GM12878 (cell line): Measurements from ENCODE around the gene EIF5A. TPM values are rescaled to one million over a fixed set of nuclear protein-coding genes. Genes with fewer than 3 reads are reported as not detected.

Experiments
- ATAC-seq: fragments of 200-7000 bp; cut with Tn5 transposase; 3 replicates; pipeline ENCODE4 v1.9.1; 2020; ENCODE audit warnings: mild to moderate bottlenecking, moderate library complexity
- BruUV-seq: library from RNA; stranded (reverse); fragments of 400-500 nt; replicated peaks from 2 replicates; lab custom pipeline; 2021; lab: Mats Ljungman, UMichigan
- CTCF ChIA-PET: fragments of 300-600 bp; sonication (Branson Sonifier 250); formaldehyde crosslinking; extraction: SDS; loops from one replicate; lab custom pipeline; 2021; ENCODE audit warnings: inconsistent platforms; lab: Yijun Ruan, JAX
- POLR2A ChIA-PET: fragments of 350-600 bp; formaldehyde crosslinking; extraction: SDS; loops from one replicate; lab custom pipeline; 2021; ENCODE audit warnings: inconsistent platforms; lab: Charles Lee
- RAD21 ChIA-PET: fragments of 300-600 bp; sonication (Branson Sonifier 250); formaldehyde crosslinking; loops from one replicate; lab custom pipeline; 2023; ENCODE audit warnings: antibody characterized with exemption; ENCODE audit not compliant: unreplicated experiment; lab: Charles Lee
- SMC1A ChIA-PET: fragments of 300-600 bp; sonication (Branson Sonifier 250); formaldehyde crosslinking; loops from one replicate; lab custom pipeline; 2023; ENCODE audit not compliant: unreplicated experiment, uncharacterized antibody; lab: Charles Lee
- DNase-seq: peaks from one replicate; pipeline ENCODE4 v3.0.0-alpha.2; 2011; ENCODE audit warnings: low read depth, low spot score
- FAIRE-seq: peaks from 3 replicates; lab custom pipeline; 2011; peaks lifted over from hg19 to GRCh38; lab: Jason Lieb, UNC
- H2AFZ ChIP-seq: 2 replicates; pipeline ENCODE4 v1.6.0; 2011; ENCODE audit warnings: low read depth, low read length, control low read depth; ENCODE audit not compliant: control insufficient read depth
- H3K27ac ChIP-seq: 2 replicates; pipeline ENCODE4 v1.5.1; 2011; ENCODE audit warnings: control low read depth; ENCODE audit not compliant: control insufficient read depth, insufficient read depth
- H3K27me3 ChIP-seq, 2 experiments: replicated peaks in 1 of 2; 2 replicates each; pipeline versions ENCODE4 v1.6.0 to v1.6.1; 2011; ENCODE audit warnings: low read length in 1 of 2; ENCODE audit not compliant: control insufficient read depth in 2 of 2, insufficient read depth in 2 of 2
- H3K36me3 ChIP-seq, 2 experiments: 2 replicates each; pipeline ENCODE4 v1.5.1; 2011; ENCODE audit warnings: low read length in 1 of 2; ENCODE audit not compliant: control insufficient read depth in 2 of 2, insufficient read depth in 2 of 2
- H3K4me1 ChIP-seq: 2 replicates; pipeline ENCODE4 v1.6.1; 2011; ENCODE audit warnings: mild to moderate bottlenecking, low read length, moderate library complexity, mixed read lengths; ENCODE audit not compliant: control insufficient read depth, insufficient read depth
- H3K4me2 ChIP-seq: 2 replicates; pipeline ENCODE4 v1.6.0; 2011; ENCODE audit warnings: control low read depth; ENCODE audit not compliant: control insufficient read depth, insufficient read depth
- H3K4me3 ChIP-seq: fragments of 200-600 bp; sonication (generic); 2 replicates; pipeline ENCODE4 v1.5.1; 2016
- H3K79me2 ChIP-seq: 2 replicates; pipeline ENCODE4 v1.6.0; 2011; ENCODE audit warnings: low read length; ENCODE audit not compliant: control insufficient read depth, insufficient read depth
- H3K9ac ChIP-seq: 2 replicates; pipeline ENCODE4 v1.8.0; 2011; ENCODE audit warnings: low read length, control low read depth, mixed read lengths; ENCODE audit not compliant: control insufficient read depth, insufficient read depth
- H3K9me3 ChIP-seq: replicated peaks from 3 replicates; pipeline ENCODE4 v1.5.1; 2011; ENCODE audit warnings: mild to moderate bottlenecking, low read length; ENCODE audit not compliant: control insufficient read depth, insufficient read depth
- H4K20me1 ChIP-seq: 2 replicates; pipeline ENCODE4 v1.6.0; 2011; ENCODE audit not compliant: control insufficient read depth, insufficient read depth
- ETV6 ChIP-seq, 2 experiments: fragments of 450-650 bp in 1 of 2; IDR thresholded peaks in 1 of 2; conservative IDR thresholded peaks in 1 of 2; 2 replicates each; pipeline ENCODE4 v1.6.1; 2014; ENCODE audit warnings: antibody characterized with exemption in 1 of 2, borderline replicate concordance in 1 of 2, low read depth in 1 of 2, mild to moderate bottlenecking in 1 of 2, moderate library complexity in 1 of 2
- MTA3 ChIP-seq: IDR thresholded peaks from 2 replicates; pipeline ENCODE4 v1.6.1; 2012; ENCODE audit warnings: low read length, inconsistent platforms, borderline replicate concordance
- NFXL1 ChIP-seq: fragments of 450-650 bp; IDR thresholded peaks from 2 replicates; pipeline ENCODE4 v1.6.1; 2017; ENCODE audit warnings: antibody characterized with exemption, mild to moderate bottlenecking, borderline replicate concordance
- NR2F1 ChIP-seq: fragments of 450-650 bp; conservative IDR thresholded peaks from 2 replicates; pipeline ENCODE4 v1.6.1; 2017; ENCODE audit warnings: mild to moderate bottlenecking
- RAD51 ChIP-seq: fragments of 450-650 bp; IDR thresholded peaks from 2 replicates; pipeline ENCODE4 v1.6.1; 2016; ENCODE audit warnings: moderate library complexity, mild to moderate bottlenecking, inconsistent platforms
- RB1 ChIP-seq: fragments of 450-650 bp; formaldehyde crosslinking; IDR thresholded peaks from 2 replicates; pipeline ENCODE4 v1.6.1; 2017; ENCODE audit warnings: mild to moderate bottlenecking, borderline replicate concordance
- RCOR1 ChIP-seq: conservative IDR thresholded peaks from 2 replicates; pipeline ENCODE4 v1.6.1; 2012; ENCODE audit warnings: low read depth, low read length, improper control_type of control experiment
- SIX5 ChIP-seq: IDR thresholded peaks from 2 replicates; pipeline ENCODE4 v1.6.1; 2011; ENCODE audit warnings: mild to moderate bottlenecking, low read depth, low read length, moderate library complexity; ENCODE audit not compliant: severe bottlenecking
- SRF ChIP-seq, 2 experiments: IDR thresholded peaks; 2 replicates each; pipeline ENCODE4 v1.6.1; 2011; ENCODE audit warnings: low read depth in 2 of 2, low read length in 2 of 2, mild to moderate bottlenecking in 1 of 2, moderate library complexity in 1 of 2
- ZSCAN29 ChIP-seq: fragments of 450-650 bp; IDR thresholded peaks from 2 replicates; pipeline ENCODE4 v1.6.1; 2017; ENCODE audit warnings: mild to moderate bottlenecking, moderate library complexity
- WGBS: methylation state at CpG from one replicate; pipeline ENCODE4 v1.1.6; 2016; ENCODE audit warnings: low lambda C conversion rate; ENCODE audit not compliant: insufficient replicate concordance, insufficient coverage; ENCODE audit errors: missing lambda C conversion rate; 5-methylcytosine and 5-hydroxymethylcytosine counted together
- in situ Hi-C: fragments of 300-500 bp; cut with MboI; formaldehyde crosslinking; loops from 9 replicates; pipeline ENCODE4 v1.14.3; 2018; ENCODE audit warnings: mixed read lengths
- intact Hi-C: fragments of 100-400 bp; cut with micrococcal nuclease; formaldehyde crosslinking; loops from one replicate; pipeline ENCODE4 v1.14.2; 2022; ENCODE audit not compliant: unreplicated experiment
- polyA plus RNA-seq, 11 experiments: library from polyadenylated mRNA; depleted of rRNA in 4 of 11; unstranded in 6 of 11; stranded (reverse) in 5 of 11; fragments of >200 nt; fragmentation: Nextera tagmentation in 4 of 11; fragmentation: Illumina TruSeq in 1 of 11; extraction: Ambion mirVana in 4 of 11; extraction: Trizol in 1 of 11; gene quantifications; 1 replicate in 1 of 11; 2 replicates in 10 of 11; pipeline versions ENCODE4 v1.2.1 to v1.2.3, GENCODE V29; 2011 to 2016; ENCODE audit warnings: inconsistent platforms in 2 of 11, missing spikeins in 2 of 11, low read depth in 1 of 11
- total RNA-seq, 4 experiments: library from RNA; depleted of rRNA in 3 of 4; stranded (reverse); fragments of >200 nt in 3 of 4; fragmentation: Illumina TruSeq in 1 of 4; extraction: Trizol in 1 of 4; gene quantifications; 2 replicates each; pipeline versions ENCODE4 v1.2.1 to v1.2.3, GENCODE V29; 2013 to 2021
- TF ChIP-seq, protein P1 (sequence below): IDR thresholded peaks from 2 replicates; pipeline ENCODE4 v1.6.1; 2011; ENCODE audit warnings: borderline replicate concordance, low read depth, mild to moderate bottlenecking, moderate library complexity, low read length; ENCODE audit not compliant: insufficient read depth, poor library complexity, severe bottlenecking
- TF ChIP-seq, protein P2 (sequence below): fragments of 450-650 bp; IDR thresholded peaks from 2 replicates; pipeline ENCODE4 v1.6.1; 2017; ENCODE audit warnings: mild to moderate bottlenecking
- TF ChIP-seq, protein P3 (sequence below): IDR thresholded peaks from 2 replicates; pipeline ENCODE4 v1.6.1; 2012; ENCODE audit warnings: low read depth, low read length, improper control_type of control experiment

EIF5A gene
- total and polyA plus RNA-seq, 10 of the 15 experiments (the other 5 are each of a cell fraction or from before 2014, with no cell fraction given) = 26.5 to 1,792 (median 944) TPM

DNA sequence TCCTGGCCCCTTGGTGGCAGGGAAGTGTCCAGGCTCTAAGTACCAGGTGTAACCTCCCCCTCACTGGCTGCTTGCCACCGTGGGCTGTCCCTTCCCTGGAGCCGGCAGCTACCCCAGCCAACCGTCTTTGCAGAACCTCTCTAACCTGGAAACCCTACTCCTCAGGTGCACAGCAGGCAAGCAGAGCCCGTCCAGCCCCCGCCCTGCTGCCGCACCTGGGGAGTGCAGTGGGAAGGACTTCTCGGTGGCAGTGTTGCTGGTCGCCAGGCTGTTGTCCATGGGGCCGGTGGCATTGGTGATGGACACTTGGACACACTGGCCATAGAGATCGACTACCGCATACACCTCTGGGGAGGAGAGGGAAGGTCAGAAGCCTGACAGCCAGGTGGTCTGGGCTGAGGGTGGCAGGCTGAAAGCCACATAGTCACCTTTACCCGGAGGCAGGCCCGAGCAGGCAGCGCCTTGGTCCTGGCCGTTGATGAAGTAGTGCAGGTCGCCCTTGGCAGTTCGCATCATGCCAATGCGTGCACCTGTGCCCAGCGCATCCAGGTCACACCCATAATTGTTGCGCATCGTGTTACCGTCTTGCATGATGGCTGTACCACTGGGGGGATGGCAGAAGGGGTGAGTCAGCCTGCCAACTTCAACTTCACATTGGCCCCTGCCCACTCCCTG is 15.2 kb downstream of the EIF5A start:
- H2AFZ ChIP-seq = no peak overlapping the region
- no peak for DNase-seq
- peaks cover 2% of the 10 kb centered on the region for H3K79me2 ChIP-seq
- POLR2A ChIA-PET = no interaction called here
- TF ChIP-seq RCOR1 = no peak
- TF ChIP-seq SRF (IDR thresholded peaks at IDR 0.05; ENCODE audit: low read depth in 2 of 2, low read length in 2 of 2) = no peak
- TF ChIP-seq, protein P1, sequence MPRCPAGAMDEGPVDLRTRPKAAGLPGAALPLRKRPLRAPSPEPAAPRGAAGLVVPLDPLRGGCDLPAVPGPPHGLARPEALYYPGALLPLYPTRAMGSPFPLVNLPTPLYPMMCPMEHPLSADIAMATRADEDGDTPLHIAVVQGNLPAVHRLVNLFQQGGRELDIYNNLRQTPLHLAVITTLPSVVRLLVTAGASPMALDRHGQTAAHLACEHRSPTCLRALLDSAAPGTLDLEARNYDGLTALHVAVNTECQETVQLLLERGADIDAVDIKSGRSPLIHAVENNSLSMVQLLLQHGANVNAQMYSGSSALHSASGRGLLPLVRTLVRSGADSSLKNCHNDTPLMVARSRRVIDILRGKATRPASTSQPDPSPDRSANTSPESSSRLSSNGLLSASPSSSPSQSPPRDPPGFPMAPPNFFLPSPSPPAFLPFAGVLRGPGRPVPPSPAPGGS = no peak
- TF ChIP-seq, protein P2, sequence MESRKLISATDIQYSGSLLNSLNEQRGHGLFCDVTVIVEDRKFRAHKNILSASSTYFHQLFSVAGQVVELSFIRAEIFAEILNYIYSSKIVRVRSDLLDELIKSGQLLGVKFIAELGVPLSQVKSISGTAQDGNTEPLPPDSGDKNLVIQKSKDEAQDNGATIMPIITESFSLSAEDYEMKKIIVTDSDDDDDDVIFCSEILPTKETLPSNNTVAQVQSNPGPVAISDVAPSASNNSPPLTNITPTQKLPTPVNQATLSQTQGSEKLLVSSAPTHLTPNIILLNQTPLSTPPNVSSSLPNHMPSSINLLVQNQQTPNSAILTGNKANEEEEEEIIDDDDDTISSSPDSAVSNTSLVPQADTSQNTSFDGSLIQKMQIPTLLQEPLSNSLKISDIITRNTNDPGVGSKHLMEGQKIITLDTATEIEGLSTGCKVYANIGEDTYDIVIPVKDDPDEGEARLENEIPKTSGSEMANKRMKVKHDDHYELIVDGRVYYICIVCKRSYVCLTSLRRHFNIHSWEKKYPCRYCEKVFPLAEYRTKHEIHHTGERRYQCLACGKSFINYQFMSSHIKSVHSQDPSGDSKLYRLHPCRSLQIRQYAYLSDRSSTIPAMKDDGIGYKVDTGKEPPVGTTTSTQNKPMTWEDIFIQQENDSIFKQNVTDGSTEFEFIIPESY = no peak
- TF ChIP-seq ETV6 (conservative IDR thresholded peaks at IDR 0.05 in 1 of 2, IDR thresholded peaks at IDR 0.05 in 1 of 2; ENCODE audit: borderline replicate concordance in 1 of 2, low read depth in 1 of 2) = no peak
- no peak for TF ChIP-seq ZSCAN29
- no peak for TF ChIP-seq RB1
- no peak for TF ChIP-seq SIX5
- TF ChIP-seq MTA3 = no peak
- TF ChIP-seq RAD51 = no peak
- TF ChIP-seq, protein P3, sequence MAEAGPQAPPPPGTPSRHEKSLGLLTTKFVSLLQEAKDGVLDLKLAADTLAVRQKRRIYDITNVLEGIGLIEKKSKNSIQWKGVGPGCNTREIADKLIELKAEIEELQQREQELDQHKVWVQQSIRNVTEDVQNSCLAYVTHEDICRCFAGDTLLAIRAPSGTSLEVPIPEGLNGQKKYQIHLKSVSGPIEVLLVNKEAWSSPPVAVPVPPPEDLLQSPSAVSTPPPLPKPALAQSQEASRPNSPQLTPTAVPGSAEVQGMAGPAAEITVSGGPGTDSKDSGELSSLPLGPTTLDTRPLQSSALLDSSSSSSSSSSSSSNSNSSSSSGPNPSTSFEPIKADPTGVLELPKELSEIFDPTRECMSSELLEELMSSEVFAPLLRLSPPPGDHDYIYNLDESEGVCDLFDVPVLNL = no peak
- TF ChIP-seq NR2F1 = no peak
- TF ChIP-seq NFXL1 = no peak
- H3K4me3 ChIP-seq = no peak overlapping the region
- no peak overlapping the region for H3K4me2 ChIP-seq
- peaks cover 4% of the 10 kb centered on the region for H3K4me1 ChIP-seq
- no peak for ATAC-seq
- SMC1A ChIA-PET = interaction anchor here (1.1 kb wide), 1 partner anchor 23 kb away, joined by 3 read pairs; no protein-coding TSS in a partner anchor
- CTCF ChIA-PET = interaction anchor here (0.7 to 1.5 kb wide), 5 partner anchors 7 to 83 kb away, joined by 3 read pairs; partner anchors contain the start of genes ACAP1 and PHF23
- no TSS peak for BruUV-seq
- H3K27ac ChIP-seq = no peak overlapping the region
- 94% methylated on average over 22 of the region's 22 CpGs for WGBS
- H4K20me1 ChIP-seq = no peaks in the 10 kb centered on the region
- no peak for FAIRE-seq
- intact Hi-C loops = no loop called here
- peaks cover 9 to 41% of the 10 kb centered on the region in 2 experiments for H3K36me3 ChIP-seq
- no peaks in the 10 kb centered on the region for H3K27me3 ChIP-seq
- no peaks in the 10 kb centered on the region for H3K9me3 ChIP-seq
- H3K9ac ChIP-seq = no peak overlapping the region
- in situ Hi-C loops = no loop called here
- RAD21 ChIA-PET = no interaction called here
